Activated naive CD4-positive, alpha-beta T cell treated with anti-CD3 and anti-CD28 coated beads, Interleukin-2, amount 10 ng/mL, durations not matched to agents 5 hours and 36 hours (primary cell): ENCODE results near the gene WBP4. TPM values are rescaled to one million over a fixed set of nuclear protein-coding genes. Genes with fewer than 3 reads are reported as not detected.

Experiments
- microRNA-seq: library from miRNA; unstranded; fragments of <30 nt; microRNA quantifications from one replicate; pipeline ENCODE4 v1.2.0, GENCODE V29; 2022; ENCODE audit warnings: borderline microRNAs expressed, borderline replicate concordance
- total RNA-seq, 2 experiments: library from RNA; stranded (reverse); gene quantifications; one replicate each; pipeline ENCODE4 v1.2.3, GENCODE V29; 2021

WBP4 gene, protein sequence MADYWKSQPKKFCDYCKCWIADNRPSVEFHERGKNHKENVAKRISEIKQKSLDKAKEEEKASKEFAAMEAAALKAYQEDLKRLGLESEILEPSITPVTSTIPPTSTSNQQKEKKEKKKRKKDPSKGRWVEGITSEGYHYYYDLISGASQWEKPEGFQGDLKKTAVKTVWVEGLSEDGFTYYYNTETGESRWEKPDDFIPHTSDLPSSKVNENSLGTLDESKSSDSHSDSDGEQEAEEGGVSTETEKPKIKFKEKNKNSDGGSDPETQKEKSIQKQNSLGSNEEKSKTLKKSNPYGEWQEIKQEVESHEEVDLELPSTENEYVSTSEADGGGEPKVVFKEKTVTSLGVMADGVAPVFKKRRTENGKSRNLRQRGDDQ
- 1 to 10 TPM; 8.6 to 9.3 TPM for total RNA-seq

DNA sequence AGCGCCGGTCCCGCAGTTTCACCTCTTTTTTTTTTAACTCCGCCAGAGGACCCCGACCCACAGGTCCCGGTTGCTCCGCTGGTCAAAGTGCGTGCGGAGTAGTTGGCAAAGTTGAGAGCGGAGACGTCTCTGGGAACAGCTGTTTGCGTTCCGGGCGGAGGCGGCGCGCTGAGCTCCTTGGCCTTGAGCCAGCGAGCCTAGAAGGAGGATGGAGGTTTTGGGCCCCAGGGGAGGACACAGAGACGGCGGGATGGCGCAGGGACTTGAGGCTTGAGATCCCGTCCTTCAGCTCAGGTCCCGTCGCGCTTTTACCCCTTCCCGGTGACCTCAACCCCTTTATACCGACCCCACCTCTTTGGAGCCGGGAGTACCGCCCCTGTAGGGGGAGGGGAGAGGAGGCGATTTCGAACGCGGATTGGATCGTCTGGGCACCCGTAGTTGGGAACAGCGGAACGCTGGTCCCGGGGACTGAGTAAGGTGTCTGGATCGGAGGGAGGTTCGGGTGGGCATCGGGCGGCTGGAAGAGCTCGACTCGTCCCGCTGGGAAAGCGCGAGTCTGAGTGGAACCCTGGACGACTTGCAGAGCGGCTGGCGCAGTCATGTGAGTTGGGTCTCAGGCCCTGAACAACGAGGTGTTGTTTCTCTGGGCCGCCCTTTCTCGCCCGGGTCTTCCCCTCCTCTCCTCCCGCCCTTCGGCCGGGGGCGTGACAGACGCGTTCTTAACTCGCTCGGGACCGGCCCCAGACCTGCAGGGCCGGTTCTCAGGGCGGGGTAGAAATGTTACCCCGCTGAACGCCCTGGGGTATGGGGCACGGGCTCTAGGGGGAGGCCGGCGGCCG lies at the start of gene WBP4:
TSS of gene WBP4 (plus strand) at position 435 of the 839 bp plus-strand sequence. CDS start at position 600, 165 bp downstream.

DNA sequence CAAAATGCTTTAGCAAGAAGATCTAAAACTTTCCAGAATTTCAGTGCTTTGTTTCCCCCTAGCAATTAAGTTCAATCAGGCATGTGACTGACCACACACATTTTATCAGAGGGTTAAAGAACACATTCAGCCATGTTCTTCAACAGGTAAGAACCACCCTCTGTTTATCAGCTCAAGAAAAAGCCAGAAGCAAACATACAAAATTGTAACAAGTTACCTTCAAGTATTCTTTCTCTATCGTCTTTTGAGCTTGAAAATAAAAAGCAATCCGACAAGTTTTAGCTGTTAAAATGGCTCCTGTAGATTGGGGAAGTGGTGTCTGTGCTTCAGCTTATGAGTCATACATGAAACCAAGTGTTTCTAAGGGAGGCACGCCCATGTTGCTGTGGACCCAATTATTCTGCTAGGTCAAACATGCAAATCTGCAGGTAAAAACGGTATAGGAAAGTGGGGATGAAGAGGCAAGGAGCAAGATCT lies 42.3 kb upstream of the WBP4 start, which contains the start of gene ELF1:
TSS of gene ELF1 (minus strand) at position 306 of the 477 bp plus-strand sequence. CDS start 37,262 bp downstream, outside the sequence.

DNA sequence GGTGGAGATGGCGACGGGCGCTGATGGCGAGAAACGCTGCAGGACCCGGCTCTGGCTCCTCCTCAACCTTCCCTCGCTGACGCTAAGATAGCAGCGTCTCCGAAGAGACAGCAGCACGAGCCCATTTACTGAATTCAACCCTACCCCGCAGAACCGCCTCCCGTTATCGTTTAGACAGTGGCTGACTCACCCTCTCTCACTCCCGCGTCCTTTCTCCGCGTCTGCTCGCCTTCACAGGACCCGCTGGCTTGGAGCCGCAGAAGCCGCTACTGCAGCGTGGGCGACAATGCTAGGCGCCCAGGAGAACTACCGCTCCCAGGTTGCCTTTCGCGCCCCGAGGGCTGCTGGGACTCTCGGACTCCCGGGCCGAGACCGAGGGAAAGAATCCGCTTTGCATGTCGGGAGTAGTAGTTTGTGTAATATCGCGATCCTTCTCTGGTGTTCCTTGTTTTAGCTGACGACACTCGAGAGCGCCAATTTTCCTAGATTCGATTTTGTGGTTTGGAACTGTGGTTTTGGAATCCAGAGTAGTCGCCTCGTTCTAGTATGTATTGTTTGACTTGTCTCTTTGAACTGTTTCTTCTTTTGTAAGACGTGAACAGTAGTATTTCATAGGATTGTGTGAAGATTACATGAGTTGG lies 71.3 kb downstream of the WBP4 start, which contains the start of gene KBTBD6:
TSS of gene KBTBD6 (minus strand) at position 291 of the 641 bp plus-strand sequence. CDS start 291 bp downstream, outside the sequence.

Small RNA genes lying within 50 kb of the gene (microRNA-seq; reads per million reads assigned to microRNA genes)
- gene MIR3168: not detected

Other genes with a start within 250 kb of the WBP4 start
- gene ELF1, start 42.2 kb upstream of the WBP4 start, total RNA-seq: 100 to 1,000 TPM; 122 to 125 TPM
- gene KBTBD6, start 71.3 kb downstream of the WBP4 start, total RNA-seq: 1 to 10 TPM; 6.7 TPM
- 10 to 100 TPM in 1 of 2 experiments, 1 to 10 TPM in 1; 10.0 to 10.2 TPM for gene KBTBD7, start 133.1 kb downstream of the WBP4 start, total RNA-seq
- 10 to 100 TPM; 18.0 to 22.3 TPM for gene MTRF1, start 202.1 kb downstream of the WBP4 start, total RNA-seq
- gene NAA16, start 249.8 kb downstream of the WBP4 start, total RNA-seq: 10 to 100 TPM; 31.6 to 33.2 TPM